ENCODE measurements around the gene OBSCN.

Gene OBSCN

GRCh38 chr1:228344631-228345072 lies 136.8 kb downstream of the OBSCN start:
- DNase-seq = no peak

GRCh38 chr1:228345201-228345930 lies 137.5 kb downstream of the OBSCN start:
- no peak for DNase-seq

DNA sequence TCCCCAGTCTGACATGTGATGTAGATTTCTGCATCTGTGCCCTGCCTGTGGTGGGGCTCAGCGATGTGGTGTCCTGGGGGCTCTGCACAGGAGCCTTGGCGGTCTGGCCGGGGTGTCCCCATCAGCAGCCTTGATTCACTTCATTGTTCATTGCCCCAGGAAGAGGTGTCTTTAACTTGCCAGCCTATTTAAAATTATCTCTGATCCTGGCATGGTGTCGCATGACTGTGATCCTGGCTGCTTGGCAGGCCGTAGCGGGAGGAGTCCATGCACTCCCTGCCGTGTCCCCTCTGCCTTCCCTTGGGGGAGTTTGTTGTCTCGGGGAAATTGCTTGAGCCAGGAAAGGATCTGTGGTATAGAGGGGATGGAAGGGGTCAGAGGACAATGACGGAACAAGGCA lies 138.9 kb downstream of the OBSCN start:
- DNase-seq = no peak

DNA sequence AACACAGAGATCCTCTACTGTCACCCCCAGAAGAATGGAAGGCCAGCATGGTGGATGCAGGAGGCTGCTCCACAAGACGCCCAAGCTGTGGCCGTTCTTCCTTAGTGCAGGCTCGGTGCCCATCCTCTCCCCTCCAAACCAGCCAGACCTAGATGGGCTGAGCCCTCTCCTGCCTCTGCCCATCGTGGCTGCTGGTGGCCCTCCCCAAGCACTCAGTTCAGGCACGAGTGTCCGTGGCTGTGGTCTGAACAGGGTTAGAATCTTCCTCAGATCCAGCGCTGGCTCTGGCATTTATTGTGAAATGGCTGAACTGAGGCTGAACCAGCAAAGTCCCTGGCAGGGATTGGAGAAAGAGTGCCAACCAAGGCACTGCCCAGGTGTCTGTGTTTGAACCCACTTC lies 139.3 kb downstream of the OBSCN start:
- no peak for DNase-seq

- no peak for DNase-seq
Observed at GRCh38 chr1:228348708-228349467, 141.0 kb downstream of the OBSCN start.

- no peak for DNase-seq
Observed at GRCh38 chr1:228349701-228350171, 141.9 kb downstream of the OBSCN start.

- DNase-seq = no peak
Observed at GRCh38 chr1:228350179-228350742, 142.4 kb downstream of the OBSCN start.

DNA sequence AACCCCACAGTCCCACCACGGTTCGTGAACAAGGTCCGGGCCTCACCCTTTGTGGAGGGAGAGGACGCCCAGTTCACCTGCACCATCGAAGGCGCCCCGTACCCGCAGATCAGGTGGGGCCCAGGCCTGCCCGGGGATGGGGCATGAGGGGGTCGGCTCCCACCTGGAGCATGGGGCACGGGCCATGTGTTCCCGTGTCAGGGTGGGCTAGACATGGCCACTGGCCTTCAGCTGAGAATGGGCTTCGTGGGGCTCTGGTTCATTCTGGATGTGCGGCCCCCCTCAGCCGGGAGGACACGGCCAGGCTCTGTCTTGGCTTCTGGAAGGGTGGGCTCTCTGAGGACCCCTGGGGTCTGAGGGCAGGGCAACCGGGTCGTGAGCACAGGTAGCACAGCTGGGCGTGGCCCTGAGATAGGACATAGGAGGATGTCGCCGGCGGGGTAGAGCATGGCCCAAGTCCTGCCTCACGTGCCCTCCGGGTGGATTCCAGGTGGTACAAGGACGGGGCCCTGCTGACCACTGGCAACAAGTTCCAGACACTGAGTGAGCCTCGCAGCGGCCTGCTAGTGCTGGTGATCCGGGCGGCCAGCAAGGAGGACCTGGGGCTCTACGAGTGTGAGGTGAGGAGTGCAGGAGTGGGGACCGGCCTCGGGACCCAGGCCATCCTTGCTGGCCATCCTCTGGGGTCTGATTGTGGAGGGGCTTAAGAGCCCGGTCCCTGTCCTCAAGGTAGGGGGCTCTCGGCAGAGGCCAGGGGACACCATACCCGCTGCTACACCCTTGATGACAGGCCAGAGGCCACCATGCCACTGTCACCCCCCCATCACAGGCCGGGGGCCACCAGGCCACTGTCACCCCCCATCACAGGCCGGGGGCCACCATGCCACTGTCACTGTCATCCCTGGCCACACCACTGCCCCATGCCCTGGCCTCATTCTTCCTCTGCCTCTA lies 143.3 kb downstream of the OBSCN start:
- DNase-seq = no peak

DNA sequence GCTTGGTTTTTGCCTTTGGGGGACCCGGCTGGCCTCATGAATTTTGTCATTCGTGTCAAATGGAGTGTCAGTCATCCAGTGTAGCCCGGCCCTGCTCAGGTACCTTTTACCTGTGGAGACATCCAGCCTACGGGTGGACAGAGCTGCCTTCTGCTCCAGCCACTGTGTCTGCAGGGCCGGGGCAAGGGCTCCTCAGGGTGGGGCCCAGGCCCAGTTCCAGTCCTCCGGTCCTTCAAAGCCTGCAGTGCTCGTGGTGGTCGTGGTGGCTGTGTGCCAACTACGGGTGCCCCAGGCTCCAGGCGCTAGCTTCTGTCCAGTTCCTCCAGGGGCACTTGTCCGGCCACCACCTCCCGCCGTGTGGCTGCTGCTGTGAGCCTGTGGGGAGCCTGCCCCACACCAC lies 144.0 kb downstream of the OBSCN start:
- DNase-seq = no peak

- DNase-seq = no peak
Observed at GRCh38 chr1:228352677-228353481, 145.0 kb downstream of the OBSCN start.

DNA sequence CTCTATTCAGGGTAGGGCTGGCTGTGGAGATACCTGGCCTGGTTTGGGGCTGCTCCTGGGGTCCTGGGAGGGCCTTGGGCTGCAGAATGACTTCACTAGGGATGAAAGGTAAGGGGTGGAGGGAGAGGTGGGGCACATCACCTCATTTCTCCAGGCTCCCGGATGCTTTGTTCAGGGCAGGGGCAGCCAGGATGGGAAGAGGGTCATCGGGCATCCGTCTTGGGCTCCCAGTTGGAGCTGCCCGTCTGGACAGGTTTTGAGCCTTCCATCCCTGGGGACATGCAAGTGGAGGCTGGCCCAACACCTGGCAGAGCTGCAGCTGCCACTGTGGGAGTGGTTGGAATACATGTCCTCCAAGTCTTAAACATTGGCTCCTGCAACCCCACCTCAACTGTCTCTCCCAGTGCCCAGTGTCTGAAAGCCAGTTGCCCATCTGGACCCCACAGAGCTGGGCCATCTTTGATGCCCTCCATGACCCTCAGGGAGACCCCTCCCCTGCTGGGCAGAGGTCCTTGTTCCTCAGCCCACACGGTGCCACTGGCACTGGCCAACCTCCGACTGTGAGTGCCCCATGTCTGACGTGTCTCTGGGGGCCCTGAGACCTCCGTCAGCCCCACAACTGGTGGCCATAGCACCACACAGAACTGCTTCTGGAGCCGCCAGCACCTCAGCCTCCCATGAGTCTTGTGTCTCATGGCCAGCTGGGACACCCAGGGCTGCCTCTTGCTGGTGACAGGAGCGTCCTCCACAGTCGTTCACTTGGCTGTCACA lies 145.9 kb downstream of the OBSCN start:
- DNase-seq = no peak

DNA sequence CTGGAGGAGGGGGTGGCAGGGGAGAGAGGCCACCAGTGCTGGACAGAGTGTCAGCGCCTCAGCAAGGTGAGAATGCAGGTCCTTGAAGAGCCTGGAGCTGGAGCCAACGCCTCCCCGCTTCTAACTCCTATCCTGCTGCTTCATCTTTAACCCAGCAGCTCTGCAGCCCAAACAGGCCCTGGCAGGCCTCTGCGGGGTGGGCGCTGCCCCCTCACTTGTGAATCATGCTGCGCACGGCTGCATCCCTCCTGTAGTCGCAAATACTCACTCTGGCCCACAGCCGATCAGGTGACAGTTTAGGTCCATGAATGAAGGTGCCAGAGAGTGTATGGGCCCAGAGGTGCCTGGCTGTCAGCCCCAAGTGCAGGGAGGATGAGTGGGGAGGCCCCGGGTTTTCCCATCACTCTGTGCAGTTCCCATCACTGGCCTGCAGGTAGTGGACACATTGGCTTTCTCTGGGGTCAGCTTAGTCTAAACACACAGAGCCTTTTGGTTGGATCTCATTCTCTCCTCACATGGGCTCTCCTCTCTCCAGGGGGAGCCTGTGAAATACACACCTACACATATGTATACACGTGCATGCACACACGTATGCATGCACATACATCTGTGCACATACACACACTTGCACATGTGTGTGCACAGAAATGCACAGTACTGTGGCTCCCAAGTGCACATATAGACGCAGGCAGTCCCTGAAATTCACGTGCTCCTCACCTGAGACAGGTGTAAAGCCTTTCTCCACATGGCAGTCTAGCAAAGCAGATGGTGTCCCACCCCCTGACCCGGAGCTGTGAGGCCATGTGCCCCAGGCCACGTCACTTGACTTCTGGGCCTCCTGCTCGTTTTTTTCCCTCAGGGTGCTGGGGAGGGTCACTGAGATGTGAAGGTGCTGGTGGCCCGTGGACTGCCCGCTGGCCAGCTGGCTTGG lies 146.8 kb downstream of the OBSCN start:
- DNase-seq = no peak

DNA sequence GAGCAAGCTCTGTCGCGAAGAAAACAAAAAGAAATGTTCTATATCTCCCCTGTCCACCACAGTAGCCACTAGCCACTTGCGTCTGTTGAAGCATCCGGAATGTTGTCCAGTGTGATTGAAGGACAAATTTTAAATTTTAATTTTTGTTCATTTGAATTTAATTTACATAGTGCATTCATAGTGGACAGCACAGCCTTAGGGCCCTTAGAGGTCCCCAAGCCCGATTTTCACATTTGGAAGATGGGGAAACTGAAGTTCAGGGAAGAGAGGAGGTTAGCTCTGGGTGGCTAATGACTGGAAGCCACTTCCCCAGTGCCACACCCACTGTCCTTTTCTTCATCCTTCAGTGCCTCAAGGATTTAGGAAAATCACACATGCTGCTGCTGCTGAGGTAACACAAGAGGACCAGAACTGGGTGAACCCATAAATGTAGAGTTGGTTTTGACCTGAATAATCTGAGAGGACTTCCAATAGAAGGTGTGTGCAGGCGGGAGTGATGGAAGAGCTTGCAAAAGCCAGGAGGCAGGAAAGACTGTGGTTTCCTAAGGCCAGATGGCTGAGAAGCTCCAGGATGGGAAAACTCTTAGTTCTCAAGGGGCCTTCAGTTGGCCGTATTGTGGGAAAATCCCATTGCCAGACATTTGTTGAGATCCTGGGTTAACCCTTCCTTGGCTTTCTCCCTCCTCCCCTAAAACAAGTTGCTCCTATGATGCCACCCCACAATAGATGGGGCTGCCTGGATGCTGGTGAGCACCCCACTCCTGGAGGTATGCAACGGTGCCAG lies 149.2 kb downstream of the OBSCN start:
- no peak for DNase-seq

- DNase-seq = no peak
Observed at GRCh38 chr1:228358039-228358763, 150.4 kb downstream of the OBSCN start.

DNA sequence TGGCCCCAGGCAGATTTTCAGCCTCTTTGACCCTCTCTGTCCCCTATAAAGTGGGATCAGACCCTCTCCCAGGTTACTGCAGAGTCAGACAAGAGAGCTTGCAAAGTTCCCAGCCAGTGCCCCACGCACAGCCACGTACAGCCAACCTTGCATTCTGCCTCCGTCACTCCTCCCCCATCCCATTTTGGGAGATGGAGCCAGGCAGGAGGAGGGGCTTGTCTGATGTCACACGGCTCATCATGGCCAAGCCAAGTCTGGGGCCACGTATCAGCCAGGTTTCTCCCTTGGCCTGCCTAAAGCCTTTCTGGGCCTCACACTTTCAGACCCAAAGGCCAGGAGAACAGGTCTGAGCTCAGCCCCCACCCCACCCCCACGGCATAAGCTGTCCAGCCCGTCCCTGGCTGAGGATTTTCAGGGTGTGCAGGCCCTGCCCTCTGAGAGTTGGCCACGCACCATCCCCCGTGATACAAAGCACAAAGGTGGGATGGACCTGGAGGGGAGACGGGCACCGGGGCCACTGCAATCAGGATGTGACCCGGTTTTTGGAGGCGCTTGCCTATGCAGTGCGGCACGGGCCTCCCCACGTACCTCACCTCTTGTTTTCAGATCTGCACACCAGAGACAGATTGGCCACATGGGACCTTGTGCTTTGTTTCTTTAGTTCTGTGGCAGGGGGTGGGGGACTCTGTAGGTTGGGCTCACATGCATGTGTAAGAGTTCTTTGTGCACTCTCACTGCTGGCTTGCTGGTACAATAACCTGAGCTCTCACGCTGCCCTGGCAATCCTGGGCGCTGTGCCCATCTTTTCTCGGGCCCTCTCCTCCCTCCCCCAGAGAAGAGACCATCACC lies 151.1 kb downstream of the OBSCN start:
- DNase-seq = no peak

- no peak for DNase-seq
Observed at GRCh38 chr1:228359613-228360532, 152.0 kb downstream of the OBSCN start.

Data from cortex of kidney (tissue), 1 donor.